Measurements from ENCODE around the gene CLIC3. TPM values are rescaled to one million over a fixed set of nuclear protein-coding genes. Genes with fewer than 3 reads are reported as not detected.

The CLIC3 gene
- total RNA-seq, 1 donor from 2014 or later, result 0.31 TPM

DNA sequence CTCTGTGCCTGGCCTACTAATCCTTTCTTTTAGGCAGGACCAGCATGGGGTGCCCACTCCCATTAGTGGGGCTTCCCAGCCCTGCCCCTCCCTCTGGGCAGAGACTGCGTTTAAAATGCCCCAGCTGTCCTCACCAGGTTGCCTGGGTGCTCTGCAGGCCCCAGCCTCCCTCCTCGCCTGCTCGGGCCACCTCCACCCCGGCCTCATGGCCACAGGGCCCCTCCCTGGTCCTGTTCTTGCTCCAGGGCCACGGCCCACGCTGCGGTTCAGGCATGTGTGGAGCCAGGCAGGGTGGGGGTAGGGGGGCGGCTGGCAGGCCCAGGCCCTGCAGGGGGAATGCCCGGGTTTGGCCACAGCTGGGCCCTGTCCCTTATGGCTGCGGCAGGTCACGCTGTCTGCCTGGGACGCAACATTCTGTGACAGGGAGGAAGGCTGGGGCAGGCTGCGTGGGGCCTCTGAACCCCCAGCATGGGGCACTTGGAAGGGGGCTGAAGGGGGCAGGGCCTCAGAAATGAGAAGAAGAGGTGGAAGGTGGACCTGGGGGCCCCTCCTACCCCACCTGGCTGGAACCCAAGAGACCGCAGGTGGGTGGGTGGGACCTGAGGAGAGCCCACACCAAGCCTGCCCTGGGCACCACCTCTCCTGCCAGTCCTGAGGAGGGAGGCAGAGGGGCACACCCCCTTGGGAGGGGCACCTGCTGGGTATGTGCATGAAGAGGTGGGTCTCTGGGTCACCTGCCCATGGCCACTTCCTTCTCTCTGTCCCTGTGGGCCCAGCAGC lies 44.6 kb downstream of the CLIC3 start, which contains the start of gene LCN12:
LCN12 (plus strand) TSS at position 733 of the 780 bp plus-strand sequence. CDS start 55 bp downstream, outside the sequence.
- no peak for DNase-seq

DNA sequence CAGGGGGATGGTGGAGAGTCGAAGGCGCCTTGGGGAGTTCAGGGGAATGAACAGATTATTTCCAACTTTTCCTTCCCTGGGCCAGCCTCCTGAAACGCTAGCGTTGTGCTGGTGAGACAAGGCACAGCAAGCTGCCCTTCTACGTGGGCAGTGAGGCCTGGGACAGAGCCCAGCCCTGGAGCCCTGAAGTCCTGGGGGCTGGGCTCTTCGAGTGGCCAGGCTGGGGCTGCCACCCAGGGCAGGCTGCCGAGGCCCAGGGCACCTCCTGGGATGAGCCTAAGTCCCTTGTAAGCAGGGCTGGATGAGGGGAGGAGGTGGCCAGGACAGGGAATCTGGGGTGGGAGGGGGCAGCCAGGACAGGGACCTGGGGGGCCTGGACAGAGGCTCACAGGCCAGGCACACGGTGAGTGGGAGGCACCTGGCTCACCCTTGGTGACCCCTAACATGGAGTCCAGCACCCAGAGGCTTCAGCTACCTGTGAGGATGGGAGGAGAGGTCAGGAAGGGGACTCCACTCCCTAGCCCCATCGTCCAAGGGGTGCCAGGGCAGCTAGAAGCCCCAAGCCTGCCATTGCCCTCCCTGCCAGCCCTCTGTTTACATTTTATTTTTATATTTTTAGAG lies 45.6 kb downstream of the CLIC3 start:
- no peak for DNase-seq

DNA sequence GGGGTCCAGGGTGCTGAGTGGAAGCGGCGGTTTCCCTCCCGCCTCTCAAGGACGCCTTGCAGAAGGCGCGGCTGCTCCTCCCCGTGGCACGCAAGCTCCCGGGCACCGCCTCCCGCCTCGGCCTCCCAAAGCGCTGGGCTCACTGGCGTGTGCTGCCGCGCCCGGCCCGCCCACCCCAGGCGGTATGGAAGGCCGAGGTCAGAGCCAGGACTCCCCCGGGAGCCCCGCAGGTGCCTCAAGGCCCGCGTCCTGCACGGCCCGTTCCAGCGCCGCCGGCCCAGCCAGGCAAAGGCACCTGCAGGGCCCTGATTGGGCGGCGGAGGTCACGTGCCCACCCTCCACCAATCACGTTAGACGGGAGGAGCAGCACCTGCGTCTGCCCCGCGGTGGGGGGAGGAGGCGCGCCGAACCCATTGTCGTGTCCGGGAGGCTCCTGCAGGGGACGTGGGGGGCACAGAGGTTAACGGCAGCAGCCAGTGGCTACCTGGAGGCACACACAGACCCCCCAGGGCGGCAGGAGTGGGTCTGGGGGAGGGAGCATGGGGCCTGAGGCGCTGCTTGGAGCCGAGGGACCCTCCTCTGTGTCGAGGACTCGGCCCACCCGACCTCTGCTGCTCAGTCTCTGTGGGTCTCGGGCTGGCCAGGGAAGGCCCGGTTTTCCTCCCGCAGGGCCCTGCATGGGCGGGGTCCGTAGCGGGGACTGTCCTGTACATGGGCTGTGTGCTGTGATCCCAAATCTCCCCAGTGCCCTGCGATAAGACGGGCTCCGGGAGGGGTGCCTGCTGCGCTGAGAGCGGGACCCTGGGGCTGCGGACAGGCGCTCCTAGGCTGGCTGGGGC lies 46.3 kb downstream of the CLIC3 start:
- DNase-seq, result peak; percentile 94

DNA sequence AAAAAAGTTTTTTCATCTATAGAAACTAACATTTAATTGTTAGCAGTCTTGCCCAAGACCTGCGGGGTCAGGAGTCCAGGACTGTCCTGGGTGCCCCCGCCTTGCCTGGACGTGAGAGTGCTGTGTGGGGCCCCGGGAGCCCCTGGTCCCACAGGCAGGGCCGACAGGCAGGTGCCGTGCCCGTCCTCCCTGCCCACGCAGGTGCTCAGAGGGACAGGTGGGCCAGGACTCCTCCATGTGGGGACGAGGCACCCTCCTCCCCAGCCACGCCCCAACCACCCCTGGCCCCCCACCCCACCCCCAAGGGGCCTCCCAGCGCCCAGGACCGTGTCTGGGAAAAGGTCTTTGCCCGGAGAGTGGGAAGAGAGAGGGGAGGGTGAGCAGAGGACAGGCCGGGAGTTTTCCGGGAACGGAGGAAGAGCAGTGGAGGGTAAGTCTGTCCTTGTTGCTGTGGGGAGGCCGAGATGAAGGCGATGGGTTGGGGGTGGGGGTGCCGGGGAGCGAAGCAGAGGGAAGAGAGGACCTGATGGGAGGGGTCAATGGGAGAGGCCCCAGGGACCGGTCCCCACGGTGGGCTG lies 47.0 kb downstream of the CLIC3 start:
- DNase-seq, result no peak

GRCh38 chr9:136947955-136948510 lies 48.3 kb downstream of the CLIC3 start:
- peak; percentile 38 for DNase-seq

DNA sequence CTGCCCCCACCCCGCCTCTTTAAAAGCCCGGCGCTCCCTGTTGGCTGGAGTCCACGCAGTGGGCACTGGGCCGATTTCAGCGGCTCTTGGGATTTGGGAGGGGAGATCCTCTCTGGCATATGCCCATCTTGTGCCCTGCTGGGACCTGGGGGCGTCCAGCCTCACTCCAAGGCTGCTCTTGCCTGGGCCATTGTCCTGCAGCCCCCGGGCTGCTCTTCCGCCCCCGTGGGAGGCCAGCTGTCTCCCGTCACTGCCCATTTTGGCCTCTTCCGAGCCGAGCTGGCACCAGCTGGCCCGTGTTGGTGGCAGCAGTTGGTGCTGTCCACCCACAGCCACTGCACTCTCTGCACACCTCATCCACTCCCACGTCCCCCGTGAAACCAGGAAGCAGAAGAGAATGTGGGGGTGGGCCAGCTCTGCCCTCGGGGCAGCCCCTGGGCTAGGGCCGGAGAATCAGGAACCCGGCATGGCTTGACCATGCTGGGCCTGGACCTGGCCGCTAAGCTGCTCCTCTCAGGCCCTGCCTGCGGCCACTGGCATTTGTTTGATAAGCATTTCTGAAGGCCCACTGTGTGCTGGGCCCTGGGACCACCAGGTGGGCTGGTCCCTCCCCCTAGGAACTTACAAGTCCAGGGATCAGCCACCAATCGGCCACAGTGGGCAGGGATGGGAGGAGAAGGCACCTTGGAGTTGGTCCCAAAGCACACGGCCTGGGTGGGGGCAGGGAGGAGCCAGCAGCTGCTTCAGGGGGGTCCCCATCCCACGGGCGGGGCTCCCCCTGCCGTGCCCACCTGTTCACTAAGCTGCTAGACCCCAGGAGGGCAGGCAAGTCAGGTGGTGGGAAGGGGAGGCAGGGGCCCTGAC lies 49.1 kb downstream of the CLIC3 start:
- DNase-seq, result no peak

- no peak for DNase-seq
These were observed 49.9 kb downstream of the CLIC3 start for GRCh38 chr9:136946228-136947027.

DNA sequence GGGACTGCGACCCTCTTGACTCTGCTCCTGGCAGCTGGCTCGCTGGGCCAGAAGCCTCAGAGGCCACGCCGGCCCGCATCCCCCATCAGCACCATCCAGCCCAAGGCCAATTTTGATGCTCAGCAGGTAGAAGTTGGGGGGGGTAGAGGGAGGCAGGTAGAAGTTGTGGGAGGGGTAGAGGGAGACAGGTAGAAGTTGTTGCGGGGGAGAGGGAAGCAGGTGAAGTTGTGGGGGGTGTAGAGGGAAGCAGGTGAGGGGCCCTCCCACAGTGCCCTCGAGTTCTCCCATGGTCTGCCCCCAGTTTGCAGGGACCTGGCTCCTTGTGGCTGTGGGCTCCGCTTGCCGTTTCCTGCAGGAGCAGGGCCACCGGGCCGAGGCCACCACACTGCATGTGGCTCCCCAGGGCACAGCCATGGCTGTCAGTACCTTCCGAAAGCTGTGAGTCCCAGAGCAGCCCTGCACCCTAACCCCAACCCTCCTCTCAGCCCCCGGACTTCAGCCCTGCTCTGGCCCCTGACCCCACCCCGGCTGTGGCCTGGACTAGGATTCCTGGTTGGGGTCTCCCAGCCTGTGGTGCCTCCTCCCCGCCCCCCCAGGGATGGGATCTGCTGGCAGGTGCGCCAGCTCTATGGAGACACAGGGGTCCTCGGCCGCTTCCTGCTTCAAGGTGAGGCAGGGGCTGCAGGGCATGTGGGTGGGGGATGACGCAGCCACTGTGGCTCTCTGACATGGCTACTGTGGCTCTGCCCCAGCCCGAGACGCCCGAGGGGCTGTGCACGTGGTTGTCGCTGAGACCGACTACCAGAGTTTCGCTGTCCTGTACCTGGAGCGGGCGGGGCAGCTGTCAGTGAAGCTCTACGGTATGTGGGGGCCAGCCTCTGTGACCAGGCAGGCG lies 50.8 kb downstream of the CLIC3 start:
- no peak for DNase-seq

Other genes starting within 250 kb of the CLIC3 start
- not detected for gene LCN6, start 248.0 kb downstream of the CLIC3 start, total RNA-seq
- not detected for gene LCN8, start 238.3 kb downstream of the CLIC3 start, total RNA-seq
- not detected for gene LCN15, start 232.1 kb downstream of the CLIC3 start, total RNA-seq
- gene TMEM141, start 205.2 kb downstream of the CLIC3 start, total RNA-seq, result 15.9 TPM
- gene CCDC183, start 200.2 kb downstream of the CLIC3 start, total RNA-seq, result 2.8 TPM
- gene RABL6, start 188.6 kb downstream of the CLIC3 start, total RNA-seq, result 38.2 TPM
- gene AJM1, start 154.1 kb downstream of the CLIC3 start, total RNA-seq, result 0.94 TPM
- gene PHPT1, start 147.2 kb downstream of the CLIC3 start, total RNA-seq, result 76.9 TPM
- gene MAMDC4, start 144.2 kb downstream of the CLIC3 start, total RNA-seq, result 2.5 TPM
- gene EDF1, start 130.3 kb downstream of the CLIC3 start, total RNA-seq, result 96.2 TPM
- gene TRAF2, start 110.1 kb downstream of the CLIC3 start, total RNA-seq, result 8.9 TPM
- 53.7 TPM for gene FBXW5, start 51.8 kb downstream of the CLIC3 start, total RNA-seq
- gene C8G, start 51.3 kb downstream of the CLIC3 start, total RNA-seq, result not detected
- gene LCN12, start 44.3 kb downstream of the CLIC3 start, total RNA-seq, result not detected
- gene PTGDS, start 19.1 kb downstream of the CLIC3 start, total RNA-seq, result 52.1 TPM
- gene LCNL1, start 13.6 kb downstream of the CLIC3 start, total RNA-seq, result 0.16 TPM
- 13.6 TPM for gene PAXX, start 4.1 kb downstream of the CLIC3 start, total RNA-seq
- gene ABCA2, start 31.7 kb upstream of the CLIC3 start, total RNA-seq, result 20.9 TPM
- not detected for gene FUT7, start 35.5 kb upstream of the CLIC3 start, total RNA-seq
- gene NPDC1, start 49.6 kb upstream of the CLIC3 start, total RNA-seq, result 15.3 TPM
- 0.16 TPM for gene ENTPD2, start 57.5 kb upstream of the CLIC3 start, total RNA-seq
- gene SAPCD2, start 74.0 kb upstream of the CLIC3 start, total RNA-seq, result 1.6 TPM
- 0.31 TPM for gene UAP1L1, start 80.9 kb upstream of the CLIC3 start, total RNA-seq
- 38.5 TPM for gene MAN1B1, start 90.4 kb upstream of the CLIC3 start, total RNA-seq
- 17.6 TPM for gene DPP7, start 118.2 kb upstream of the CLIC3 start, total RNA-seq
- gene GRIN1, start 142.6 kb upstream of the CLIC3 start, total RNA-seq, result 31.2 TPM
- 0.62 TPM for gene LRRC26, start 173.5 kb upstream of the CLIC3 start, total RNA-seq
- not detected for gene TMEM210, start 175.5 kb upstream of the CLIC3 start, total RNA-seq
- 19.3 TPM for gene ANAPC2, start 192.0 kb upstream of the CLIC3 start, total RNA-seq
- 13.4 TPM for gene SSNA1, start 192.1 kb upstream of the CLIC3 start, total RNA-seq
- 4.7 TPM for gene TPRN, start 204.2 kb upstream of the CLIC3 start, total RNA-seq
- 42.9 TPM for gene TMEM203, start 209.1 kb upstream of the CLIC3 start, total RNA-seq
- 2.8 TPM for gene NDOR1, start 209.1 kb upstream of the CLIC3 start, total RNA-seq
- gene RNF208, start 225.7 kb upstream of the CLIC3 start, total RNA-seq, result 1.4 TPM
- gene CYSRT1, start 228.6 kb upstream of the CLIC3 start, total RNA-seq, result not detected
- gene RNF224, start 230.9 kb upstream of the CLIC3 start, total RNA-seq, result not detected
- gene SLC34A3, start 234.3 kb upstream of the CLIC3 start, total RNA-seq, result 0.16 TPM
- gene TUBB4B, start 244.7 kb upstream of the CLIC3 start, total RNA-seq, result 68.9 TPM

Data from occipital lobe (tissue), 2 donors.